Colonic mucosa (tissue), 4 donors: ENCODE measurements around the gene HNRNPR. TPM values are rescaled to one million over a fixed set of nuclear protein-coding genes. Genes with fewer than 3 reads are reported as not detected.

Experiments used
- DNase-seq: peaks from one replicate; pipeline ENCODE4 v3.0.0-alpha.2; 2020
- H3K27ac ChIP-seq: fragments of 200-600 bp; one replicate; pipeline ENCODE4 v1.8.0; 2021
- H3K27me3 ChIP-seq: fragments of 200-600 bp; one replicate; pipeline ENCODE4 v1.8.0; 2021
- H3K36me3 ChIP-seq: fragments of 200-600 bp; one replicate; pipeline ENCODE4 v1.8.0; 2021
- H3K4me1 ChIP-seq: fragments of 200-600 bp; one replicate; pipeline ENCODE4 v1.8.0; 2021; ENCODE audit warnings: mild to moderate bottlenecking
- H3K4me3 ChIP-seq: fragments of 200-600 bp; one replicate; pipeline ENCODE4 v1.8.0; 2021
- H3K9ac ChIP-seq, 2 donors: one replicate each; pipeline ENCODE4 v1.7.0; 2013; ENCODE audit warnings: control low read depth in 2 of 2, low read depth in 2 of 2, low read length in 2 of 2
- H3K9me3 ChIP-seq: fragments of 200-600 bp; one replicate; pipeline ENCODE4 v1.8.0; 2021
- CTCF ChIP-seq: fragments of 200-600 bp; IDR thresholded peaks from one replicate; pipeline ENCODE4 v1.8.0; 2022; ENCODE audit warnings: antibody characterized with exemption, mild to moderate bottlenecking
- intact Hi-C: fragments of 100-400 bp; cut with DNase I; formaldehyde crosslinking; loops from one replicate; pipeline ENCODE4 v1.14.1; 2022
- total RNA-seq, 2 donors: library from RNA; stranded (reverse); fragmentation: NEBNext Ultra II Directional in 1 of 2; extraction: Animal tissue kit (Norgen Biotek cat#: 25700) in 1 of 2; gene quantifications; one replicate each; pipeline ENCODE4 v1.2.1, GENCODE V29; 2021
- donor health status: healthy.
- donor health status: DM: no; HTN: no; CAD: no.
- donor health status: DM: no; HTN: no; CAD: no.

Gene HNRNPR
- total RNA-seq, 2 donors from 2014 or later = 103 to 165 TPM

DNA sequence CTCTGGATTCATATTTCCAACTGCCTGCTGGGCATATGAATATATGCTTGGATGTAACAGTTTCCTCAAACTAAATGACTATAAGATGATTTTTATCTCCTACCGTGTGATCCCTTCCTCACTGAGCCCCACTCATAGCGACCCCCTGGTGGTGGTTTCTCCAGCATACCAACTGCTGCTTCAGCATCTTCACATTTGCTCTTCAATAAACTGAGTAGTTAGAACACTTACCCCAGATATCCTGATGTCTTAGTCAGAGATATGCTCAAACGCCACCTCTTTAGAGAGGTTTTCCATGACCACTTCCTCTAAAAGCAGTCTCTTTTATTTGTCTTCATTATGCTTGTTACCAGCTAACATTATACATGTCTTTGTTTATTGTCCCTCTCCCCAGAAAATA, 10.2 kb upstream of the HNRNPR start:
- H3K9ac ChIP-seq = no peak overlapping the region
- no peaks in the 10 kb centered on the region for H3K9me3 ChIP-seq
- no peak for DNase-seq
- no peaks in the 10 kb centered on the region for H3K4me1 ChIP-seq
- intact Hi-C loops = no loop called here
- H3K36me3 ChIP-seq = no peaks in the 10 kb centered on the region
- TF ChIP-seq CTCF = no peak
- H3K27me3 ChIP-seq = no peaks in the 10 kb centered on the region
- no peak overlapping the region for H3K27ac ChIP-seq
- no peak overlapping the region for H3K4me3 ChIP-seq

- H3K9ac ChIP-seq = no peak overlapping the region
- no peaks in the 10 kb centered on the region for H3K4me1 ChIP-seq
- H3K9me3 ChIP-seq = no peaks in the 10 kb centered on the region
- no peaks in the 10 kb centered on the region for H3K27me3 ChIP-seq
- TF ChIP-seq CTCF = no peak
- no peak overlapping the region for H3K4me3 ChIP-seq
- intact Hi-C loops = no loop called here
- no peaks in the 10 kb centered on the region for H3K36me3 ChIP-seq
- no peak overlapping the region for H3K27ac ChIP-seq
- DNase-seq = no peak
Measured at GRCh38 chr1:23352096-23352695, 8.1 kb upstream of the HNRNPR start.

DNA sequence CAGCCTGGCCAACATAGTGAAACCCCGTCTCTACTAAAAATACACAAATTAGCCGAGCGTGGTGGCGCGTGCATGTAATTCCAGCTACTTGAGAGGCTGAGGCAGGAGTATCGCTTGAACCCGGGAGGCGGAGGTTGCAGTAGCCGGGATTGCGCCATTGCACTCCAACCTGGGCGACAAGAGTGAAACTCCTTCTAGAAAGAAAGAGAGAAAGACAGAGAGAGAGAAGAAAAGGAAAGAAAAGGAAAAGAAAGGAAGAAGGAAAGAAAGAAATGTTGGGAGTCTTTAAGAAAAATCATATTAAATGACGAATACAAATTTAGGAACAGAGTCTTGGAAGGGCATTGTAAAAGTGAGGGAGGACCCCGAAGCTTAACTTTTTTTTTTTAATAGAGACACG, 1.8 kb upstream of the HNRNPR start:
- no peaks in the 10 kb centered on the region for H3K27me3 ChIP-seq
- intact Hi-C loops = loop anchor here (10.0 kb wide), 1 partner anchor 59 kb away; no protein-coding TSS in a partner anchor
- no peaks in the 10 kb centered on the region for H3K9me3 ChIP-seq
- H3K9ac ChIP-seq = no peak overlapping the region
- H3K4me3 ChIP-seq = no peak overlapping the region
- no peak for TF ChIP-seq CTCF
- H3K36me3 ChIP-seq = no peaks in the 10 kb centered on the region
- H3K27ac ChIP-seq = no peak overlapping the region
- no peak for DNase-seq
- peaks cover 4% of the 10 kb centered on the region for H3K4me1 ChIP-seq

DNA sequence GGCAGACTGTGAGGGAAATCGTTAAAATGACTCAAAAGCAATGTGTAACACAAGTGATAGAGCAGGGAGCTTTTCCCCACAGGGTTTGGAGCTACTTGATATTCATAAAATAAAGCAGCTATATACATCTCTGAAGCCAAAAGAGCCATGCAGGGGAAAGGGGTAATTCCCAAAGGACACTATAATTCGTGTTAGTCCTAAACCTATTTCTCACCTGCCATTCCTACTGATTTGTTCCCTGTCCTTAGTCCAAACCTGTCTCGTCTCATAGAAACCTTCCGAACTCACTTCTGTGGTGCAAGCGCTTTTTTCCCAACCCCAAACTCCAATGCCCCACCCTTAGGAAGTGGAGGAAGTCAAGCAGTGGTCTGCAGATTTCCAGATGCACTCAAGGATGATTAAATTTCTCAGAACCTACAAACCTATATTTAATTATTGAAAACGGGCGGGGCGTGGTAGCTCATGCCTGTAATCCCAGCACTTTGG, 946 bp upstream of the HNRNPR start:
- no peaks in the 10 kb centered on the region for H3K36me3 ChIP-seq
- intact Hi-C loops = loop anchor here (10.0 kb wide), 1 partner anchor 60 kb away; no protein-coding TSS in a partner anchor
- H3K4me1 ChIP-seq = peaks cover 9% of the 10 kb centered on the region
- H3K9me3 ChIP-seq = no peaks in the 10 kb centered on the region
- H3K4me3 ChIP-seq = peak overlapping the region; percentile 83
- H3K9ac ChIP-seq = peak overlapping the region; percentile 76 to 77
- H3K27me3 ChIP-seq = no peaks in the 10 kb centered on the region
- TF ChIP-seq CTCF = no peak
- DNase-seq = peak; percentile 34
- peak overlapping the region; percentile 96 for H3K27ac ChIP-seq

GRCh38 chr1:23343221-23344110, 618 bp downstream of the HNRNPR start:
- DNase-seq = peak; percentile 43
- Histone ChIP-seq H3K4me1 (peaks cover 9% of the 10 kb centered on the region), H3K27ac (peak overlapping the region; percentile 96), H3K9ac (peak overlapping the region; percentile 77 to 80), H3K27me3 (no peaks in the 10 kb centered on the region), H3K9me3 (no peaks in the 10 kb centered on the region), H3K36me3 (no peaks in the 10 kb centered on the region), H3K4me3 (peak overlapping the region; percentile 83)
- intact Hi-C loops = loop anchor here (10.0 kb wide), 1 partner anchor 61 kb away; no protein-coding TSS in a partner anchor
- TF ChIP-seq CTCF = no peak
